A673 (cell line): ENCODE measurements around the gene FRMPD4. TPM values are rescaled to one million over a fixed set of nuclear protein-coding genes. Genes with fewer than 3 reads are reported as not detected.

Source experiments
- BruUV-seq: library from RNA; stranded (reverse); fragments of 400-500 nt; replicated peaks from 2 replicates; lab custom pipeline; 2021; lab: Mats Ljungman, UMichigan
- CTCF ChIA-PET: fragments of 300-600 bp; sonication (Branson Sonifier 250); formaldehyde crosslinking; loops from one replicate; lab custom pipeline; 2022; ENCODE audit warnings: antibody characterized with exemption; lab: Charles Lee
- POLR2A ChIA-PET: fragments of 300-600 bp; sonication (Branson Sonifier 250); formaldehyde crosslinking; loops from one replicate; lab custom pipeline; 2022; ENCODE audit warnings: antibody characterized with exemption; ENCODE audit not compliant: low non-redundant PET; lab: Charles Lee
- DNase-seq: peaks from one replicate; pipeline ENCODE4 v3.0.0-alpha.2; 2015; ENCODE audit warnings: low spot score
- H3K27ac ChIP-seq: fragments of 200-600 bp; sonication (generic); 2 replicates; pipeline ENCODE4 v1.5.1; 2016; ENCODE audit warnings: mixed run types, low read depth, mild to moderate bottlenecking, mixed read lengths, antibody characterized with exemption, low read length; ENCODE audit not compliant: poor library complexity, severe bottlenecking
- H3K27me3 ChIP-seq: fragments of 200-600 bp; sonication (generic); replicated peaks from 2 replicates; pipeline ENCODE4 v1.6.1; 2017; ENCODE audit warnings: mixed run types, low read depth, mild to moderate bottlenecking, mixed read lengths, antibody characterized with exemption, low read length; ENCODE audit not compliant: insufficient read depth, poor library complexity
- H3K36me3 ChIP-seq: fragments of 200-600 bp; sonication (generic); 2 replicates; pipeline ENCODE4 v1.6.1; 2016; ENCODE audit warnings: mixed run types, mild to moderate bottlenecking, mixed read lengths, antibody characterized with exemption, low read length; ENCODE audit not compliant: insufficient read depth, poor library complexity, severe bottlenecking
- H3K4me1 ChIP-seq: fragments of 200-600 bp; sonication (generic); 2 replicates; pipeline ENCODE4 v1.6.1; 2017; ENCODE audit warnings: mixed run types, mild to moderate bottlenecking, mixed read lengths, antibody characterized with exemption, low read length; ENCODE audit not compliant: insufficient read depth, poor library complexity, severe bottlenecking
- H3K4me3 ChIP-seq: fragments of 200-600 bp; sonication (generic); 2 replicates; pipeline ENCODE4 v1.5.1; 2016; ENCODE audit warnings: low read depth, mixed run types, mild to moderate bottlenecking, mixed read lengths, low read length; ENCODE audit not compliant: poor library complexity, severe bottlenecking
- H3K9me3 ChIP-seq: fragments of 200-600 bp; sonication (generic); 2 replicates; pipeline ENCODE4 v1.6.1; 2016; ENCODE audit warnings: mixed run types, low read depth, mild to moderate bottlenecking, mixed read lengths, antibody characterized with exemption, low read length; ENCODE audit not compliant: poor library complexity, severe bottlenecking
- EZH2 ChIP-seq: fragments of 200-600 bp; sonication (generic); IDR thresholded peaks from 2 replicates; pipeline ENCODE4 v1.6.1; 2017; ENCODE audit warnings: borderline replicate concordance, low read depth, mild to moderate bottlenecking, mixed read lengths, antibody characterized with exemption, low read length; ENCODE audit not compliant: poor library complexity, severe bottlenecking
- intact Hi-C: fragments of 100-400 bp; cut with micrococcal nuclease; formaldehyde crosslinking; loops from one replicate; pipeline ENCODE4 v1.10.0; 2022; ENCODE audit not compliant: unreplicated experiment
- total RNA-seq: library from RNA; stranded (reverse); gene quantifications from 2 replicates; pipeline ENCODE4 v1.2.3, GENCODE V29; 2021
- TF ChIP-seq, protein P1 (sequence below): fragments of 300-800, 200-600 bp; sonication (generic); conservative IDR thresholded peaks from 2 replicates; pipeline ENCODE4 v1.5.1; 2017; ENCODE audit warnings: low read depth, mild to moderate bottlenecking, antibody characterized with exemption, low read length, moderate library complexity, mixed read lengths

Gene FRMPD4
- total RNA-seq, 1 experiment from 2014 or later, result not detected

DNA sequence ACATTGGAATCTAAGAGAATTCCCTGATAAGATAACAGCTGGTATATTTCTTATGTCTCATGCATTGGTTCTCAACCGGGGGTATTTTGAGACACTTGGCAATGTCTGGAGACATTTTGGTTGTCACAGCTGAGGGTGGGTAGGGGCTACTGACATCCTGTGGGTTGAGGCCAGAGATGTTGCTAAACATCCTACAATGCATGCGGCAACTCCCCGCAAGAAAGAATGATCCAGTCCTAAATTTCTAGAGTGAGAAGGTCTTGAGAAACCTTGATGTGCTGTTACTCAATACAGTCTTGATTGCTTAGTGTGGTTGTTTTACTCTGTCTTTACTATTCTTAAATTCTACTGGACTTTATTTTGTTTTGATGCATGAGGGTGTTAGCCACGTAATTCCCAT is 287.2 kb downstream of the FRMPD4 start:
- intact Hi-C loops, result no loop called here
- Histone ChIP-seq H3K9me3 (no peaks in the 10 kb centered on the region), H3K27ac (no peak overlapping the region), H3K36me3 (no peaks in the 10 kb centered on the region), H3K27me3 (no peaks in the 10 kb centered on the region), H3K4me3 (no peak overlapping the region), H3K4me1 (no peaks in the 10 kb centered on the region)
- ChIA-PET CTCF (no interaction called here), POLR2A (no interaction called here)
- no TSS peak for BruUV-seq
- no peak for DNase-seq
- no peak for TF ChIP-seq EZH2
- TF ChIP-seq, protein P1, sequence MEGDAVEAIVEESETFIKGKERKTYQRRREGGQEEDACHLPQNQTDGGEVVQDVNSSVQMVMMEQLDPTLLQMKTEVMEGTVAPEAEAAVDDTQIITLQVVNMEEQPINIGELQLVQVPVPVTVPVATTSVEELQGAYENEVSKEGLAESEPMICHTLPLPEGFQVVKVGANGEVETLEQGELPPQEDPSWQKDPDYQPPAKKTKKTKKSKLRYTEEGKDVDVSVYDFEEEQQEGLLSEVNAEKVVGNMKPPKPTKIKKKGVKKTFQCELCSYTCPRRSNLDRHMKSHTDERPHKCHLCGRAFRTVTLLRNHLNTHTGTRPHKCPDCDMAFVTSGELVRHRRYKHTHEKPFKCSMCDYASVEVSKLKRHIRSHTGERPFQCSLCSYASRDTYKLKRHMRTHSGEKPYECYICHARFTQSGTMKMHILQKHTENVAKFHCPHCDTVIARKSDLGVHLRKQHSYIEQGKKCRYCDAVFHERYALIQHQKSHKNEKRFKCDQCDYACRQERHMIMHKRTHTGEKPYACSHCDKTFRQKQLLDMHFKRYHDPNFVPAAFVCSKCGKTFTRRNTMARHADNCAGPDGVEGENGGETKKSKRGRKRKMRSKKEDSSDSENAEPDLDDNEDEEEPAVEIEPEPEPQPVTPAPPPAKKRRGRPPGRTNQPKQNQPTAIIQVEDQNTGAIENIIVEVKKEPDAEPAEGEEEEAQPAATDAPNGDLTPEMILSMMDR, result no peak

DNA sequence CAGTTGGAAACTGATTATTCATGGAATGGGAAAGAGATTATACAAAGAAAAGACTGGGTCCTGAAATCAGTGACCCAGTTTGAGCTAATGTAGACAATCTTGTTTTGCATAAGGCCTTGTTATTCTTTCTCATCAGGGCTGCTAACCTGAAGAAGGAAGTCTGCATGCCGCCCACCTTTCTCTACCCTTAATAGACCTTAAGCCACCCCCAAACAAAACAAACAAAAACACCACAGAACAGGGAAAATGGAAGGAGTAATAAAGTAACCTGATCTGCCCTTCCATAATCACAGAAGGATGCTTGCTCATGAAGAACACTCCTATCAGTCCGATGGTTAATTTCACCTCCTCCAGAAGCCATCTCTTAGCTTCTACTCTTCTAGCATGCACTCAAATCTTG is 288.1 kb downstream of the FRMPD4 start:
- intact Hi-C loops, result no loop called here
- POLR2A ChIA-PET, result no interaction called here
- no peaks in the 10 kb centered on the region for H3K9me3 ChIP-seq
- H3K36me3 ChIP-seq, result no peaks in the 10 kb centered on the region
- H3K4me1 ChIP-seq, result no peaks in the 10 kb centered on the region
- CTCF ChIA-PET, result no interaction called here
- no peak overlapping the region for H3K27ac ChIP-seq
- BruUV-seq, result no TSS peak
- no peaks in the 10 kb centered on the region for H3K27me3 ChIP-seq
- TF ChIP-seq, protein P1, result no peak
- TF ChIP-seq EZH2, result no peak
- no peak for DNase-seq
- H3K4me3 ChIP-seq, result no peak overlapping the region

DNA sequence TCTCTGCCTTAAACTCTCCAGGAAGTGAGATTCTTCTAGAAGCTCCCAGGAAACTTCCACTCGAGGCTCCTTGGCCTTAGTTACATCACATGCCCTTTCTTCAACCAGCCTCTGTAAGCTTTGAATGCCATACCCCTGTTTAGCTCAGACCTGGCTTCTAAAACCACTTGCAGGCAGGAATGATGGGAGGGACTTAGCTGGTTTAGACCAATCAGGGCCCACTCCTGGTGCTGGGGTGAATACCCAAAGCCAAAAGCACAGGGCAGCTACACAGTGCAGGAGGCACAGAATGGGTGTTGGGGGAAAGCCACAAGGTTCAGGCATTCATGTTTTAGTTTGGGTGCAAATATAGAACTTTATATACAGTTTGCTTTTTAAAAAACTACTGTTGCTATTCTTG is 296.2 kb downstream of the FRMPD4 start:
- Histone ChIP-seq H3K27ac (no peak overlapping the region), H3K4me1 (no peaks in the 10 kb centered on the region), H3K27me3 (peaks cover 22% of the 10 kb centered on the region), H3K36me3 (no peaks in the 10 kb centered on the region), H3K9me3 (no peaks in the 10 kb centered on the region), H3K4me3 (no peak overlapping the region)
- intact Hi-C loops, result no loop called here
- no peak for TF ChIP-seq EZH2
- no TSS peak for BruUV-seq
- no peak for DNase-seq
- ChIA-PET POLR2A (interaction anchor here (0.6 kb wide), 1 partner anchor 359 kb away, joined by 3 read pairs; no protein-coding TSS in a partner anchor), CTCF (interaction anchor here (0.5 kb wide), 1 partner anchor 22 kb away, joined by 4 read pairs; no protein-coding TSS in a partner anchor)

DNA sequence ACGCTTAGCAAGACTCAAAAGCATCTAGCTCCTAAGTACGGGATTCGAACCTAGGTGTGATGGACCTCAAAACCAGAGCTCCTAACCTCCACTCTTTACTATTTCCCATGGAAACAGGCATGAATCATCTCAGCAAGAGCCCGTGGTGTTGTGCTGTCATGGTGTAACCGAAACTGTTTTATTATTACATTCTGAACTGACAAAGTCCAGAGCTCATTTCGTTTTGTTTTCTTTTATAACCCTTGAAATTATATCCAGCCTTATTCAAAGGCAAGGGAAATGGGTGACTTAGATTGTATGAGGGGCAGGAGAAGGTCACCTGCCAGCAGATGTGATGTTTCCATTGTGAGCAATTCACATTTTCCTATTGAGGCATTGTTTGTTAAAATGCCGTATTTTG is 301.1 kb downstream of the FRMPD4 start:
- Histone ChIP-seq H3K9me3 (no peaks in the 10 kb centered on the region), H3K27me3 (peaks cover 30% of the 10 kb centered on the region), H3K4me3 (no peak overlapping the region), H3K27ac (no peak overlapping the region), H3K4me1 (no peaks in the 10 kb centered on the region), H3K36me3 (no peaks in the 10 kb centered on the region)
- intact Hi-C loops, result no loop called here
- no peak for DNase-seq
- no TSS peak for BruUV-seq
- TF ChIP-seq, protein P1, result no peak
- no peak for TF ChIP-seq EZH2
- POLR2A ChIA-PET, result no interaction called here
- CTCF ChIA-PET, result no interaction called here
